HepG2 (cell line): ENCODE measurements around the gene SUPT6H. TPM values are rescaled to one million over a fixed set of nuclear protein-coding genes. Genes with fewer than 3 reads are reported as not detected.

Experiments used
- ATAC-seq: fragments of 200-7000 bp; cut with Tn5 transposase; 3 replicates; pipeline ENCODE4 v1.9.1; 2020; ENCODE audit warnings: mild to moderate bottlenecking, moderate library complexity
- BruUV-seq: library from RNA; stranded (reverse); fragments of 400-500 nt; replicated peaks from 2 replicates; lab custom pipeline; 2021; lab: Mats Ljungman, UMichigan
- CTCF ChIA-PET: fragments of 300-600 bp; formaldehyde crosslinking; extraction: SDS; loops from one replicate; lab custom pipeline; 2021; ENCODE audit warnings: low total read pairs, inconsistent platforms, low intra/inter-chr PET ratio; lab: Yijun Ruan, JAX
- POLR2A ChIA-PET: fragments of 350-600 bp; sonication (Branson Sonifier 250); formaldehyde crosslinking; loops from one replicate; lab custom pipeline; 2020; ENCODE audit warnings: antibody characterized with exemption, inconsistent platforms; lab: Yijun Ruan, JAX
- DNase-seq: peaks from one replicate; pipeline ENCODE4 v3.0.0-alpha.2; 2015; ENCODE audit warnings: low spot score
- FAIRE-seq: peaks from 3 replicates; lab custom pipeline; 2011; peaks lifted over from hg19 to GRCh38; lab: Jason Lieb, UNC
- H2AFZ ChIP-seq: one replicate; pipeline ENCODE4 v1.6.1; 2011; ENCODE audit warnings: low read length, inconsistent platforms
- H3K27ac ChIP-seq: fragments of 300-600 bp; 3 replicates; pipeline ENCODE4 v1.8.0; 2011; ENCODE audit warnings: mixed run types, mild to moderate bottlenecking, mixed read lengths, low read length, inconsistent platforms; ENCODE audit not compliant: insufficient read depth; ENCODE audit errors: extremely low read length
- H3K27me3 ChIP-seq, 2 experiments: fragments of 200-600 bp in 1 of 2; 2 replicates in 1 of 2; 3 replicates in 1 of 2; pipeline versions ENCODE4 v1.6.0 to v1.8.0; 2011; ENCODE audit warnings: low read length in 2 of 2, mild to moderate bottlenecking in 2 of 2, moderate library complexity in 2 of 2, inconsistent platforms in 1 of 2; ENCODE audit not compliant: insufficient read depth in 2 of 2, control insufficient read depth in 1 of 2
- H3K36me3 ChIP-seq, 2 experiments: fragments of 200-600 bp in 1 of 2; replicated peaks in 1 of 2; 2 replicates in 1 of 2; 3 replicates in 1 of 2; pipeline versions ENCODE4 v1.5.1 to v1.8.0; 2011; ENCODE audit warnings: low read length in 2 of 2, inconsistent platforms in 1 of 2; ENCODE audit not compliant: insufficient read depth in 2 of 2, control insufficient read depth in 1 of 2
- H3K4me1 ChIP-seq: 2 replicates; pipeline ENCODE4 v1.5.1; 2012; ENCODE audit warnings: low read length, inconsistent platforms; ENCODE audit not compliant: insufficient read depth
- H3K4me2 ChIP-seq: 2 replicates; pipeline ENCODE4 v1.6.0; 2011; ENCODE audit warnings: low read depth, low read length, inconsistent platforms
- H3K4me3 ChIP-seq, 3 experiments: fragments of 200-600 bp in 1 of 3; sonication (generic), shearing (Covaris generic) in 1 of 3; replicated peaks in 1 of 3; 2 replicates each; pipeline ENCODE4 v1.5.1; 2011 to 2016; ENCODE audit warnings: low read length in 3 of 3, inconsistent platforms in 2 of 3, low read depth in 2 of 3, mild to moderate bottlenecking in 2 of 3, control low read depth in 1 of 3, mixed read lengths in 1 of 3; ENCODE audit not compliant: insufficient read depth in 1 of 3
- H3K79me2 ChIP-seq: one replicate; pipeline ENCODE4 v1.6.1; 2011; ENCODE audit warnings: low read length, inconsistent platforms; ENCODE audit not compliant: insufficient read depth
- H3K9ac ChIP-seq: 2 replicates; pipeline ENCODE4 v1.6.0; 2011; ENCODE audit warnings: mild to moderate bottlenecking, low read depth, low read length, inconsistent platforms; ENCODE audit not compliant: insufficient read depth
- H3K9me3 ChIP-seq: 2 replicates; pipeline ENCODE4 v1.5.1; 2012; ENCODE audit warnings: mild to moderate bottlenecking, low read length
- H4K20me1 ChIP-seq: 2 replicates; pipeline ENCODE4 v1.6.0; 2011; ENCODE audit warnings: inconsistent platforms, mild to moderate bottlenecking, low read length, moderate library complexity; ENCODE audit not compliant: insufficient read depth
- AGO2 ChIP-seq: fragments of 200-400 bp; formaldehyde crosslinking; optimal IDR thresholded peaks from 2 replicates; pipeline ENCODE3; 2017; ENCODE audit warnings: mild to moderate bottlenecking, low read depth, low read length, moderate library complexity
- ARHGAP35 ChIP-seq: sonication (generic); formaldehyde crosslinking; IDR thresholded peaks from 2 replicates; pipeline ENCODE4 v1.9.0; 2022; ENCODE audit warnings: mild to moderate bottlenecking, inconsistent platforms, moderate library complexity, missing genetic modification reagents, borderline replicate concordance
- FLYWCH1 ChIP-seq: sonication (generic); formaldehyde crosslinking; IDR thresholded peaks from 2 replicates; pipeline ENCODE4 v1.8.1; 2023; ENCODE audit warnings: mild to moderate bottlenecking, missing genetic modification reagents
- WGBS: methylation state at CpG from one replicate; pipeline ENCODE4 v1.1.6; 2017; ENCODE audit warnings: low lambda C conversion rate; 5-methylcytosine and 5-hydroxymethylcytosine counted together
- in situ Hi-C: cut with HindIII; loops from 2 replicates; pipeline ENCODE4 v1.10.0; 2017; ENCODE audit warnings: low pct_unique_long_range_greater_than_20kb; ENCODE audit not compliant: extremely low pct_ligation_motif_present
- intact Hi-C: fragments of 100-400 bp; cut with micrococcal nuclease; formaldehyde crosslinking; loops from one replicate; pipeline ENCODE4 v1.10.0; 2022; ENCODE audit not compliant: unreplicated experiment
- polyA plus RNA-seq, 8 experiments: library from polyadenylated mRNA; depleted of rRNA in 3 of 8; stranded (reverse) in 7 of 8; unstranded in 1 of 8; fragments of >200 nt; fragmentation: Illumina TruSeq in 4 of 8; extraction: Trizol in 4 of 8; gene quantifications; 2 replicates each; pipeline versions ENCODE4 v1.2.1 to v1.2.3, GENCODE V29; 2011 to 2016; ENCODE audit warnings: low read depth in 4 of 8, missing spikeins in 1 of 8, mixed read lengths in 1 of 8; ENCODE audit not compliant: insufficient read depth in 1 of 8
- total RNA-seq, 5 experiments: library from RNA; depleted of rRNA; stranded (reverse); fragments of >200 nt; fragmentation: Illumina TruSeq; extraction: Trizol; gene quantifications; 2 replicates each; pipeline ENCODE4 v1.2.3, GENCODE V29; 2016; ENCODE audit warnings: low read depth in 1 of 5
- TF ChIP-seq, protein P1 (sequence below): sonication (generic); formaldehyde crosslinking; IDR thresholded peaks from 2 replicates; pipeline ENCODE4 v1.5.0; 2020; ENCODE audit warnings: mild to moderate bottlenecking, missing genetic modification reagents, moderate library complexity
- TF ChIP-seq, protein P2 (sequence below): sonication (generic); formaldehyde crosslinking; IDR thresholded peaks from 2 replicates; pipeline ENCODE4 v1.8.0; 2022; ENCODE audit warnings: mild to moderate bottlenecking, missing genetic modification reagents; ENCODE audit not compliant: insufficient replicate concordance
- TF ChIP-seq, protein P3 (sequence below): sonication (generic); formaldehyde crosslinking; IDR thresholded peaks from 2 replicates; pipeline ENCODE4 v1.4.0; 2020; ENCODE audit warnings: missing genetic modification reagents

Gene SUPT6H
- total and polyA plus RNA-seq, 2 of the 13 experiments (the other 11 are each of a cell fraction or from before 2014, with no cell fraction given), result 32.7 to 39.9 TPM

DNA sequence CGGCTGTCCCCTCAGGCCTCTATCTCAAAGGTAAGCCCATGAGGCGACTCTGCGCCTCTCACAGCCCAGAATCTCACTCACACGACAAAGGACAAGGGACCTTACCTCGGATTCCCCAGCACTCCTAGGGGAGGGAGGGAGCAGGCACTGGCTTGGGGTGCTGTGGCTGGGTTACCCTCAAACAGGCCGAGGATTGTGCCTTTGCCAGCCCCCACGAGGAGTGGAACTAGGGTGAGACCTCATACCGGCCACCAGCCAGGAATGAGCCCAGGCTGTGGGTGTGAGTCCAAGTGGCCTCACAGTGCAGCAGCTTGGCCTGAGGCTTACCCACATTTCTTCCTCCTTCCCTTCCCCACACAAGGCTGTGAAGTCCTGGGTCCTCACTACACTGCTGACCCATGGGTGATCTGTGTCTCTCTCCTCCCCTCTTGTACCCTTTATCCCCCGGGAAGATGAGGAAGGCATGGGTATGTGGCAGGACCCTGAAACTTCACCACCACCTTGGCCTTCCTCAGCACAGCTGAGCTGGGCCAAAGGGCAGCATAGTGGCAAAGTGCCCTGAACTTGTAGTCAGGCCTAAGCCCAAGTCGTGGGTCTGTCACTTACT is 43.8 kb downstream of the SUPT6H start:
- no peak overlapping the region for H2AFZ ChIP-seq
- H3K4me3 ChIP-seq, result no peak overlapping the region
- ChIA-PET POLR2A (interaction anchor here (10.8 kb wide), 1 partner anchor 15 kb away, joined by 220 read pairs; the partner anchor contains the start of gene RPL23A), CTCF (no interaction called here)
- H3K9me3 ChIP-seq, result no peaks in the 10 kb centered on the region
- FAIRE-seq (no peak), DNase-seq (no peak), ATAC-seq (no peak)
- no TSS peak for BruUV-seq
- in situ Hi-C loops, result no loop called here
- no peaks in the 10 kb centered on the region for H4K20me1 ChIP-seq
- TF ChIP-seq ARHGAP35 (CRISPR knock-in tag) (no peak), AGO2 (peak; percentile 53)
- H3K36me3 ChIP-seq, result peaks cover 13 to 21% of the 10 kb centered on the region in 2 experiments
- H3K27me3 ChIP-seq, result no peaks in the 10 kb centered on the region
- intact Hi-C loops, result no loop called here
- H3K79me2 ChIP-seq, result no peaks in the 10 kb centered on the region
- H3K9ac ChIP-seq, result no peak overlapping the region
- H3K27ac ChIP-seq, result peak overlapping the region; percentile 15
- WGBS, result 94% methylated on average over 8 of the region's 10 CpGs
- H3K4me2 ChIP-seq, result no peak overlapping the region
- H3K4me1 ChIP-seq, result peaks cover 54% of the 10 kb centered on the region

DNA sequence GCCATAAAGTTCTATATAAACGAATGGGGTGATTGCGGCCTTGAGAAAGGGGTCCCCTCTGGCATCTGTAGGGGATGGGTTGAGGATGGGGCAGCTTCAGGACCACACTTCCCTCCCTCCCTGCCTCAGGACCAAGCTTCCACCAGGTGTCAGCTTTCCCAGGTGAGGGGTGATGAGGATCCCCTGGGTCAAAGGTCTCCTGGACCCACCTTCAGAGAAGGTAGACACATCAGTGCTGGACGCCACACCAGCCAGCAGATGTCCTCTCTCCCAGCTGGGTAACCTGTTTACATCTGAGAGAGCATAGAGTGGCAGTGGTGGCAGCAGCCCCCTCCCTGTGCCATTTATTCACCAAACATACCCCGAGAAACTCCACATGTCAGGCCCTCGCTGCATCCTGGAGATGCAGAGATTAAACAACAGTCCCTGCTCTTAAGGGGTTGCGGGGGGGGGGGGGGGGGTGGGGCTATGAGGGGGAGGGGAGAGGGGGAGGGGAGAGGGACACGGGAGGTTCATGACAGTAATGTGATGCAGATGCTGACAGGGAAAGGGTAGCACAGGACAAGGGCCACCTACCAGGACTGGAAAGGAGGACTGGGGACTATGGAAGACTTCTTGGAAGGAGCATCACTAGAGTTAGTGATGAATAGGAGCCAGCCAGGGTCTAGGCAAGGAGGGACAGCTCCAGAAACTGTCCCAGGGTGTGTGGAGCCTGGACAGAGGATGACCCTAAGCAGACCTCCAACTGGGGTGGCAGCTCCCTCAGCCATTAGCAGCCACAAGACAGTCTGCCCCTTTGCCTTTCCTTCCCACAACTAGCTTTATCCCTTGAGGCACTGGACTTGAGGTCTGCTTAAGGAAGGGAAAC is 44.7 kb downstream of the SUPT6H start:
- Histone ChIP-seq H3K4me3 (no peak overlapping the region), H3K4me2 (no peak overlapping the region), H3K9me3 (no peaks in the 10 kb centered on the region), H3K79me2 (no peaks in the 10 kb centered on the region), H3K36me3 (peaks cover 8 to 12% of the 10 kb centered on the region in 2 experiments), H4K20me1 (no peaks in the 10 kb centered on the region), H3K9ac (no peak overlapping the region), H3K4me1 (peaks cover 49% of the 10 kb centered on the region), H2AFZ (no peak overlapping the region)
- no peak for FAIRE-seq
- 96% methylated on average over 2 of the region's 7 CpGs for whole genome bisulfite sequencing
- intact Hi-C loops, result no loop called here
- POLR2A ChIA-PET, result interaction anchor here (10.1 to 10.8 kb wide), 2 partner anchors 8 to 14 kb away, joined by 145 to 220 read pairs; partner anchors contain the start of gene RPL23A
- BruUV-seq, result no TSS peak
- in situ Hi-C loops, result no loop called here
- TF ChIP-seq, protein P1, sequence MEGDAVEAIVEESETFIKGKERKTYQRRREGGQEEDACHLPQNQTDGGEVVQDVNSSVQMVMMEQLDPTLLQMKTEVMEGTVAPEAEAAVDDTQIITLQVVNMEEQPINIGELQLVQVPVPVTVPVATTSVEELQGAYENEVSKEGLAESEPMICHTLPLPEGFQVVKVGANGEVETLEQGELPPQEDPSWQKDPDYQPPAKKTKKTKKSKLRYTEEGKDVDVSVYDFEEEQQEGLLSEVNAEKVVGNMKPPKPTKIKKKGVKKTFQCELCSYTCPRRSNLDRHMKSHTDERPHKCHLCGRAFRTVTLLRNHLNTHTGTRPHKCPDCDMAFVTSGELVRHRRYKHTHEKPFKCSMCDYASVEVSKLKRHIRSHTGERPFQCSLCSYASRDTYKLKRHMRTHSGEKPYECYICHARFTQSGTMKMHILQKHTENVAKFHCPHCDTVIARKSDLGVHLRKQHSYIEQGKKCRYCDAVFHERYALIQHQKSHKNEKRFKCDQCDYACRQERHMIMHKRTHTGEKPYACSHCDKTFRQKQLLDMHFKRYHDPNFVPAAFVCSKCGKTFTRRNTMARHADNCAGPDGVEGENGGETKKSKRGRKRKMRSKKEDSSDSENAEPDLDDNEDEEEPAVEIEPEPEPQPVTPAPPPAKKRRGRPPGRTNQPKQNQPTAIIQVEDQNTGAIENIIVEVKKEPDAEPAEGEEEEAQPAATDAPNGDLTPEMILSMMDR (CRISPR knock-in tag), result peak; percentile 17; the same call in 1 of the 2 replicates
- TF ChIP-seq, protein P2, sequence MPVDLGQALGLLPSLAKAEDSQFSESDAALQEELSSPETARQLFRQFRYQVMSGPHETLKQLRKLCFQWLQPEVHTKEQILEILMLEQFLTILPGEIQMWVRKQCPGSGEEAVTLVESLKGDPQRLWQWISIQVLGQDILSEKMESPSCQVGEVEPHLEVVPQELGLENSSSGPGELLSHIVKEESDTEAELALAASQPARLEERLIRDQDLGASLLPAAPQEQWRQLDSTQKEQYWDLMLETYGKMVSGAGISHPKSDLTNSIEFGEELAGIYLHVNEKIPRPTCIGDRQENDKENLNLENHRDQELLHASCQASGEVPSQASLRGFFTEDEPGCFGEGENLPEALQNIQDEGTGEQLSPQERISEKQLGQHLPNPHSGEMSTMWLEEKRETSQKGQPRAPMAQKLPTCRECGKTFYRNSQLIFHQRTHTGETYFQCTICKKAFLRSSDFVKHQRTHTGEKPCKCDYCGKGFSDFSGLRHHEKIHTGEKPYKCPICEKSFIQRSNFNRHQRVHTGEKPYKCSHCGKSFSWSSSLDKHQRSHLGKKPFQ (CRISPR knock-in tag), result no peak
- TF ChIP-seq, protein P3, sequence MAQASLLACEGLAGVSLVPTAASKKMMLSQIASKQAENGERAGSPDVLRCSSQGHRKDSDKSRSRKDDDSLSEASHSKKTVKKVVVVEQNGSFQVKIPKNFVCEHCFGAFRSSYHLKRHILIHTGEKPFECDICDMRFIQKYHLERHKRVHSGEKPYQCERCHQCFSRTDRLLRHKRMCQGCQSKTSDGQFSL (CRISPR knock-in tag), result 0 out of 2 replicates have a peak, but pooled peaks have one; percentile 30
- no peak for TF ChIP-seq FLYWCH1
- TF ChIP-seq, all 625 proteins: peak for 2
- H3K27ac ChIP-seq, result no peak overlapping the region
- CTCF ChIA-PET, result no interaction called here
- no peaks in the 10 kb centered on the region for H3K27me3 ChIP-seq
- DNase-seq, result no peak
- ATAC-seq, result no peak
